DOHH2 (cell line): ENCODE measurements around the gene RHCG.

Source experiments
- H3F3A ChIP-seq: fragments of 200-600 bp; sonication (generic), shearing (Covaris generic); 2 replicates; pipeline ENCODE4 v1.6.0; 2016; ENCODE audit warnings: antibody characterized with exemption, mild to moderate bottlenecking; ENCODE audit not compliant: control insufficient read depth, insufficient read depth
- H3K27ac ChIP-seq: fragments of 200-600 bp; sonication (generic); 2 replicates; pipeline ENCODE4 v1.5.1; 2014; ENCODE audit warnings: low read depth, mild to moderate bottlenecking, low read length, moderate library complexity
- H3K27me3 ChIP-seq: fragments of 200-600 bp; sonication (generic); 2 replicates; pipeline ENCODE4 v1.6.1; 2014; ENCODE audit warnings: mild to moderate bottlenecking, low read length, mixed read lengths; ENCODE audit not compliant: control insufficient read depth
- H3K36me3 ChIP-seq: fragments of 200-600 bp; sonication (generic); 2 replicates; pipeline ENCODE4 v1.6.1; 2014; ENCODE audit warnings: mild to moderate bottlenecking, low read length, moderate library complexity, mixed read lengths; ENCODE audit not compliant: control insufficient read depth
- H3K4me1 ChIP-seq: fragments of 200-600 bp; sonication (generic); 2 replicates; pipeline ENCODE4 v1.6.1; 2014; ENCODE audit warnings: mild to moderate bottlenecking, low read length, mixed read lengths; ENCODE audit not compliant: control insufficient read depth
- H3K4me2 ChIP-seq: fragments of 200-600 bp; sonication (generic); 2 replicates; pipeline ENCODE4 v1.6.0; 2014; ENCODE audit warnings: mild to moderate bottlenecking, low read length, moderate library complexity
- H3K4me3 ChIP-seq: fragments of 200-600 bp; sonication (generic); 2 replicates; pipeline ENCODE4 v1.5.1; 2014; ENCODE audit warnings: mild to moderate bottlenecking, low read length, mixed read lengths
- H3K79me2 ChIP-seq: fragments of 200-600 bp; sonication (generic); 2 replicates; pipeline ENCODE4 v1.6.1; 2014; ENCODE audit warnings: mild to moderate bottlenecking, low read length, mixed read lengths; ENCODE audit not compliant: control insufficient read depth
- H3K9me2 ChIP-seq: fragments of 200-600 bp; sonication (generic); replicated peaks from 2 replicates; pipeline ENCODE4 v1.6.1; 2014; ENCODE audit warnings: mild to moderate bottlenecking, low read length, mixed read lengths; ENCODE audit not compliant: control insufficient read depth
- H3K9me3 ChIP-seq: fragments of 200-600 bp; sonication (generic); 2 replicates; pipeline ENCODE4 v1.6.1; 2014; ENCODE audit warnings: antibody characterized with exemption, low read length, mixed read lengths; ENCODE audit not compliant: control insufficient read depth, insufficient read depth
- H4K20me1 ChIP-seq: fragments of 200-600 bp; sonication (generic); 2 replicates; pipeline ENCODE4 v1.6.0; 2014; ENCODE audit warnings: low read depth, mild to moderate bottlenecking, antibody characterized with exemption, low read length, moderate library complexity; ENCODE audit not compliant: control insufficient read depth, insufficient read depth
- CTCF ChIP-seq: fragments of 200-600 bp; sonication (generic); IDR thresholded peaks from one replicate; pipeline ENCODE4 v1.5.1; 2014; ENCODE audit warnings: antibody characterized with exemption, mild to moderate bottlenecking, low read depth, low read length; ENCODE audit not compliant: poor library complexity, severe bottlenecking
- EZH2phosphoT487 ChIP-seq: fragments of 200-600 bp; sonication (generic); IDR thresholded peaks from 2 replicates; pipeline ENCODE4 v1.6.1; 2017; ENCODE audit warnings: borderline replicate concordance, mild to moderate bottlenecking, antibody characterized with exemption, low read length, moderate library complexity, mixed read lengths

Gene RHCG

GRCh38 chr15:89521605-89522004 lies 25.2 kb upstream of the RHCG start:
- H3K4me2 ChIP-seq = no peak overlapping the region
- H3K4me1 ChIP-seq = no peaks in the 10 kb centered on the region
- no peaks in the 10 kb centered on the region for H3K36me3 ChIP-seq
- H3K9me3 ChIP-seq = no peaks in the 10 kb centered on the region
- H3K9me2 ChIP-seq = no peaks in the 10 kb centered on the region
- H3F3A ChIP-seq = no peaks in the 10 kb centered on the region
- H3K79me2 ChIP-seq = no peaks in the 10 kb centered on the region
- no peak overlapping the region for H3K27ac ChIP-seq
- H4K20me1 ChIP-seq = no peaks in the 10 kb centered on the region
- TF ChIP-seq CTCF (no peak), EZH2phosphoT487 (no peak)
- no peak overlapping the region for H3K4me3 ChIP-seq
- H3K27me3 ChIP-seq = peaks cover 15% of the 10 kb centered on the region

- Histone ChIP-seq H3K4me3 (no peak overlapping the region), H3K4me1 (no peaks in the 10 kb centered on the region), H3F3A (no peaks in the 10 kb centered on the region), H3K79me2 (no peaks in the 10 kb centered on the region), H3K36me3 (no peaks in the 10 kb centered on the region), H3K4me2 (no peak overlapping the region), H3K9me3 (no peaks in the 10 kb centered on the region), H3K27me3 (peaks cover 26% of the 10 kb centered on the region), H3K27ac (no peak overlapping the region), H4K20me1 (no peaks in the 10 kb centered on the region), H3K9me2 (no peaks in the 10 kb centered on the region)
- TF ChIP-seq CTCF (no peak), EZH2phosphoT487 (no peak)
Observed at GRCh38 chr15:89515477-89515876, 19.1 kb upstream of the RHCG start.

GRCh38 chr15:89514596-89515406 lies 18.4 kb upstream of the RHCG start:
- H3K9me2 ChIP-seq = no peaks in the 10 kb centered on the region
- no peak for TF ChIP-seq EZH2phosphoT487
- no peak for TF ChIP-seq CTCF
- no peaks in the 10 kb centered on the region for H3K4me1 ChIP-seq
- no peaks in the 10 kb centered on the region for H3K79me2 ChIP-seq
- H3K4me3 ChIP-seq = no peak overlapping the region
- no peaks in the 10 kb centered on the region for H3K36me3 ChIP-seq
- H3K9me3 ChIP-seq = no peaks in the 10 kb centered on the region
- no peaks in the 10 kb centered on the region for H4K20me1 ChIP-seq
- H3K27me3 ChIP-seq = peaks cover 26% of the 10 kb centered on the region
- no peak overlapping the region for H3K27ac ChIP-seq
- no peak overlapping the region for H3K4me2 ChIP-seq
- H3F3A ChIP-seq = no peaks in the 10 kb centered on the region
